OCI-LY3 (cell line): ENCODE data around the gene KRTAP4-12.
"Not testable (repeated sequence)": the region's sequence is repeated elsewhere in the genome, so short reads cannot be mapped to it uniquely, and the experiment has no call there.

Experiments
- H2AFZ ChIP-seq: fragments of 200-600, 300-600 bp; shearing (Covaris generic); 2 replicates; pipeline ENCODE4 v1.6.0; 2014; ENCODE audit warnings: antibody characterized with exemption, low read depth, low read length
- H3K27ac ChIP-seq: fragments of 200-600, 300-600 bp; sonication (generic); 2 replicates; pipeline ENCODE4 v1.5.1; 2014; ENCODE audit warnings: mild to moderate bottlenecking, low read length, moderate library complexity, mixed read lengths
- H3K27me3 ChIP-seq: fragments of 200-600, 300-600 bp; sonication (generic); 2 replicates; pipeline ENCODE4 v1.6.1; 2014; ENCODE audit warnings: low read depth, low read length, mixed read lengths
- H3K36me3 ChIP-seq: fragments of 200-600, 300-600 bp; sonication (generic); replicated peaks from 2 replicates; pipeline ENCODE3; 2014; ENCODE audit warnings: low read depth, low read length, mixed read lengths
- H3K4me1 ChIP-seq: fragments of 300-600, 200-600 bp; sonication (generic); 2 replicates; pipeline ENCODE4 v1.6.1; 2014; ENCODE audit warnings: low read length, mixed read lengths
- H3K4me2 ChIP-seq: fragments of 200-600, 300-600 bp; sonication (generic); 2 replicates; pipeline ENCODE4 v1.6.1; 2014; ENCODE audit warnings: low read length, mixed read lengths
- H3K4me3 ChIP-seq: fragments of 300-600, 200-600 bp; sonication (generic); 2 replicates; pipeline ENCODE4 v1.5.1; 2014; ENCODE audit warnings: antibody characterized with exemption, mild to moderate bottlenecking, low read length, moderate library complexity
- H3K79me2 ChIP-seq: fragments of 300-600, 200-600 bp; shearing (Covaris generic); 2 replicates; pipeline ENCODE4 v1.6.1; 2014; ENCODE audit warnings: mild to moderate bottlenecking, low read length, mixed read lengths
- H3K9ac ChIP-seq: fragments of 300-600, 200-600 bp; shearing (Covaris generic); 2 replicates; pipeline ENCODE4 v1.6.0; 2014; ENCODE audit warnings: mild to moderate bottlenecking, low read length, moderate library complexity
- H3K9me3 ChIP-seq: fragments of 200-600, 300-600 bp; shearing (Covaris generic); 2 replicates; pipeline ENCODE4 v1.6.1; 2014; ENCODE audit warnings: low read length, mixed read lengths; ENCODE audit not compliant: insufficient read depth
- H4K20me1 ChIP-seq: fragments of 200-600, 300-600 bp; sonication (generic); 2 replicates; pipeline ENCODE4 v1.6.1; 2016; ENCODE audit warnings: low read length, mixed read lengths; ENCODE audit not compliant: insufficient read depth
- CTCF ChIP-seq: fragments of 200-600, 300-600 bp; sonication (generic); IDR thresholded peaks from 2 replicates; pipeline ENCODE4 v1.5.1; 2014; ENCODE audit warnings: antibody characterized with exemption, low read length, low read depth
- EZH2phosphoT487 ChIP-seq: fragments of 200-600 bp; shearing (Covaris generic); IDR thresholded peaks from 2 replicates; pipeline ENCODE4 v1.6.1; 2018; ENCODE audit warnings: antibody characterized with exemption, mixed run types, low read depth

Gene KRTAP4-12

GRCh38 chr17:41150026-41150425, 26.0 kb upstream of the KRTAP4-12 start:
- Histone ChIP-seq H4K20me1 (no peaks in the 10 kb centered on the region), H3K27ac (no peak overlapping the region), H3K9me3 (no peaks in the 10 kb centered on the region), H3K4me3 (no peak overlapping the region), H3K27me3 (peaks cover 18% of the 10 kb centered on the region; the same call in 1 of the 2 replicates), H3K36me3 (no peaks in the 10 kb centered on the region), H3K9ac (no peak overlapping the region), H3K4me1 (no peaks in the 10 kb centered on the region), H3K4me2 (no peak overlapping the region), H2AFZ (no peak overlapping the region), H3K79me2 (no peaks in the 10 kb centered on the region)
- TF ChIP-seq CTCF (no peak), EZH2phosphoT487 (no peak)

- Histone ChIP-seq H3K4me1 (no peaks in the 10 kb centered on the region), H3K4me2 (no peak within 1 kb of the TSS), H3K9me3 (no peaks in the 10 kb centered on the region), H3K79me2 (no peaks in the 10 kb centered on the region), H4K20me1 (no peaks in the 10 kb centered on the region), H3K27me3 (peaks cover 18% of the 10 kb centered on the region; the same call in 1 of the 2 replicates), H3K36me3 (no peaks in the 10 kb centered on the region), H3K9ac (no peak within 1 kb of the TSS), H2AFZ (no peak within 1 kb of the TSS), H3K4me3 (no peak within 1 kb of the TSS), H3K27ac (no peak within 1 kb of the TSS)
- no peak for TF ChIP-seq EZH2phosphoT487
- no peak for TF ChIP-seq CTCF
These were observed 25.6 kb upstream of the KRTAP4-12 start, which contains the start of gene KRTAP4-5 for GRCh38 chr17:41149652-41149985. Gene KRTAP4-5 (minus strand): TSS chr17:41149825. CDS start chr17:41149767, 58 bp downstream.

GRCh38 chr17:41148971-41149651, 25.1 kb upstream of the KRTAP4-12 start:
- not testable (repeated sequence) for H3K4me2 ChIP-seq, H4K20me1 ChIP-seq, H3K4me3 ChIP-seq, H3K79me2 ChIP-seq, H3K4me1 ChIP-seq, H3K36me3 ChIP-seq, H3K27ac ChIP-seq, H3K9ac ChIP-seq, H3K9me3 ChIP-seq, H2AFZ ChIP-seq
- peaks cover 18% of the 10 kb centered on the region; the same call in 1 of the 2 replicates for H3K27me3 ChIP-seq

- Histone ChIP-seq H3K9me3 (no peaks in the 10 kb centered on the region), H3K9ac (no peak overlapping the region), H3K36me3 (no peaks in the 10 kb centered on the region), H4K20me1 (no peaks in the 10 kb centered on the region), H3K79me2 (no peaks in the 10 kb centered on the region), H3K4me1 (no peaks in the 10 kb centered on the region), H3K27ac (no peak overlapping the region), H3K27me3 (peaks cover 8% of the 10 kb centered on the region; the same call in 1 of the 2 replicates), H2AFZ (no peak overlapping the region), H3K4me3 (no peak overlapping the region), H3K4me2 (no peak overlapping the region)
- no peak for TF ChIP-seq EZH2phosphoT487
- TF ChIP-seq CTCF: no peak
These were observed 23.7 kb upstream of the KRTAP4-12 start for GRCh38 chr17:41147531-41148204.
